ENCODE measurements around the gene KRTAP4-6. TPM values are rescaled to one million over a fixed set of nuclear protein-coding genes. Genes with fewer than 3 reads are reported as not detected.
"Not testable (repeated sequence)": the region's sequence is repeated elsewhere in the genome, so short reads cannot be mapped to it uniquely, and the experiment has no call there.

The KRTAP4-6 gene
- total RNA-seq, 8 experiments from 2014 or later, result 0.17 to 0.47 TPM; not detected in 6

DNA sequence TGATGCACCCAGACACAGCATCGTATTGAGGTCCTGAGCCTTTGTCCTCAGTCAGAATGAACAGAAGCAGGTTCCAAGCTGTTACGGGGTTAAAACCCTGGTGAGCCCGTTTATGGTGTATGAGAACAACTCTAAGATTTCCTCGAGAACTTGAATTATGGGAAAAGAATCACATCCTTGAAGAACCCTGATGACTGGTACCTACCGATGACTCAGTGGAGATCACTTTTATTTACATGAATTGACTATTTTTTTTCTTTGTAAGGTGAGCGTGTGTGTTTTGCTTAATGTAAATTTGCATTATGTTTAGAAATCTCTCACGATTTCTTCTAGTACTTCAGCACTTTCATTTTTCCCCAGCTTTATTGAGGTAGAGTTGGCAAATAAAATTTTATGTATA lies 23.5 kb upstream of the KRTAP4-6 start:
- H3K4me1 ChIP-seq (replicated peaks in 1 of 2), result no peaks in the 10 kb centered on the region
- H3K4me3 ChIP-seq, result no peak overlapping the region
- 46 to 100% (median 69%) methylated on average over 1 to 7 of the region's 7 CpGs; no CpG with 5 or more reads in 1 of the 10 experiments for WGBS, 10 experiments
- H3K27ac ChIP-seq, result no peak overlapping the region
- in situ Hi-C loops (cut with MboI; ENCODE audit: low pct_unique_long_range_greater_than_20kb in 2 of 9, low sequenced_read_pairs in 9 of 9, unreplicated experiment in 9 of 9), result no loop called here
- no peak for ATAC-seq (replicated peaks in 6 of 8)

DNA sequence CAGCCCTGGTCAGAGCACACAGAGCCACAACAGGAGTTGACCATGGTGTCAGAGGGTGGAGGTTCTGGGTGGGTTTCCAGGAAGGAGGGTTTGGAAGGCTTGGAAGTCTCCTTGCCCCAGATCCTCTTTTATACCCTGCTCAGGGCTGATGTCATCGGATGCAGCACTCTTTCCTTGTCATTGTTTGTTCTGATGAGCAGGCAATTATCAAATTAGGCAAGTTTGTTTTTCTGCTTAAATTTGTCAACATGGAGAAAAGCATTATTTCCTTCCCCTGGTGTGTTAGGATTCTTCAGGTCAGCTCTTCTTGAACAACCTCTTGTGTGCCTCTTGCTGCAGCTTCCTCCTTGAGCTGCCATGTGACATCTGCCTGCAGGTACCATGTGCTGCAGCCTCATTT lies 20.3 kb upstream of the KRTAP4-6 start, which contains the start of gene KRTAP4-4:
KRTAP4-4 (minus strand) TSS at position 101 of the 400 bp plus-strand sequence; CDS start at position 44, 57 bp downstream.
- ATAC-seq (replicated peaks in 6 of 8), result no peak
- in situ Hi-C loops (cut with MboI; ENCODE audit: low pct_unique_long_range_greater_than_20kb in 2 of 9, low sequenced_read_pairs in 9 of 9, unreplicated experiment in 9 of 9), result no loop called here

DNA sequence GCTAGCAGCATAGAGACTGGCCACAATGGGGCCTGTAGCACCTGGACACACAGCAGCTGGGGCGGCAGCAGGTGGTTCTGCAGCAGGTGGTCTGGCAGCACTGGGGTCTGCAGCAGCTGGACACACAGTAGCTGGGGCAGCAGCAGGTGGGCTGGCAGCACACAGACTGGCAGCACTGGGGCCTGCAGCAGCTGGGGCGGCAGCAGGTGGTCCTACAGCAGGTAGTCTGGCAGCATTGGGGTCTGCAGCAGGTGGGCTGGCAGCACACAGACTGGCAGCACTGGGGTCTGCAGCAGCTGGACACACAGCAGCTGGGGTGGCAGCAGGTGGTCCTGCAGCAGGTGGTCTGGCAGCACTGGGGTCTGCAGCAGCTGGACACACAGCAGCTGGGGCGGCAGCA lies 19.8 kb upstream of the KRTAP4-6 start:
- H3K4me3 ChIP-seq; H3K4me1 ChIP-seq (replicated peaks in 1 of 2); ATAC-seq (replicated peaks in 6 of 8); H3K27ac ChIP-seq; in situ Hi-C loops (cut with MboI; ENCODE audit: low pct_unique_long_range_greater_than_20kb in 2 of 9, low sequenced_read_pairs in 9 of 9, unreplicated experiment in 9 of 9): not testable (repeated sequence)
- WGBS, 10 experiments, result 100% methylated on average over 2 of the region's 3 CpGs; no CpG with 5 or more reads in 9 of the 10 experiments

More for the DNA sequence above, 20.3 kb upstream of the KRTAP4-6 start, which contains the start of gene KRTAP4-4:
- Histone ChIP-seq H3K27ac (no peak within 1 kb of the TSS), H3K4me3 (no peak within 1 kb of the TSS), H3K4me1 (replicated peaks in 1 of 2) (no peaks in the 10 kb centered on the region)
- WGBS, 10 experiments, result 50 to 100% methylated on average over 1 of the region's 1 CpG; no CpG with 5 or more reads in 8 of the 10 experiments

DNA sequence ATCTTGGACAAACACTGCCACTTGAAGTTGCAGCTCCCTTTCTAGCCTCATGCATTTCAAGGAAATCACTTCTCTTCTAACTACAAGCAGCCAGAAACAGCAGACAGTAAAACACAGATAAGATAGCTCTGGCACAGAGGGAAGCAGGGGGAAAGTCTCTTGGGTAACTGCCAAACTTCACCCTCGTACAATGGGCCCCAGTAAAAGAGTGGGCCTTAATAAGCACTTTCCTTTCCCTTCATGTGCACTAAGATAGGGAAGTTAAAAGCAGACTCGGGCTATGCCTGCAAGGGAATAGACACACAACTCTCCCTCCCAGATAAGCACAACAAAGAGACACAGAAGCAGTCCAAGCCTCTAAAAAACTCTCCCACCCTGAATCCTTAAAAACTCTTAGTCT lies 13.5 kb upstream of the KRTAP4-6 start:
- 20 to 61% (median 39%) methylated on average over 1 to 2 of the region's 2 CpGs; no CpG with 5 or more reads in 4 of the 10 experiments for WGBS, 10 experiments
- H3K4me1 ChIP-seq (replicated peaks in 1 of 2), result no peaks in the 10 kb centered on the region
- ATAC-seq (replicated peaks in 6 of 8), result no peak
- H3K4me3 ChIP-seq, result no peak overlapping the region
- H3K27ac ChIP-seq, result no peak overlapping the region
- in situ Hi-C loops (cut with MboI; ENCODE audit: low pct_unique_long_range_greater_than_20kb in 2 of 9, low sequenced_read_pairs in 9 of 9, unreplicated experiment in 9 of 9), result no loop called here

DNA sequence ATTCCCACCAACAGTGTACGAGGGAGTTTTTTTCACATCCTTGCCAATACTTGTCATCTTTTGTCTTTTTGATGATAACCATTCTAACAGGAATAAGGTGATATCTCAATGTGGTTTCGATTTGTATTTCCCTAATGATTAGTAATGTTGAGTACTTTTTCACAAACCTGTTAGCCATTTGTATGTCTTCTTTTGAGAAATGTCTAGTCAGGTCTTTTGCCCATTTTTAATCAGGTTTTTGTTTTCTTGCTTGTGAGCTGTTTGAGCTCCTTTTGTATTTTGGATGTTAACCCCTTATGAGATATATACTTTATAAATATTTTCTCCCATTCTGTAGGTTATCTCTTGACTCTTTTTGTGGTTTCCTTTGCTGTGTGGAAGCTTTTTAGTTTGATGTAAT lies 11.2 kb upstream of the KRTAP4-6 start:
- Histone ChIP-seq H3K4me1 (replicated peaks in 1 of 2) (no peaks in the 10 kb centered on the region), H3K27ac (no peak overlapping the region), H3K4me3 (no peak overlapping the region)
- in situ Hi-C loops (cut with MboI; ENCODE audit: low pct_unique_long_range_greater_than_20kb in 2 of 9, low sequenced_read_pairs in 9 of 9, unreplicated experiment in 9 of 9), result no loop called here
- ATAC-seq (replicated peaks in 6 of 8), result no peak
- WGBS, 10 experiments, result 6 to 79% (median 40%) methylated on average over 1 to 2 of the region's 2 CpGs; no CpG with 5 or more reads in 1 of the 10 experiments

DNA sequence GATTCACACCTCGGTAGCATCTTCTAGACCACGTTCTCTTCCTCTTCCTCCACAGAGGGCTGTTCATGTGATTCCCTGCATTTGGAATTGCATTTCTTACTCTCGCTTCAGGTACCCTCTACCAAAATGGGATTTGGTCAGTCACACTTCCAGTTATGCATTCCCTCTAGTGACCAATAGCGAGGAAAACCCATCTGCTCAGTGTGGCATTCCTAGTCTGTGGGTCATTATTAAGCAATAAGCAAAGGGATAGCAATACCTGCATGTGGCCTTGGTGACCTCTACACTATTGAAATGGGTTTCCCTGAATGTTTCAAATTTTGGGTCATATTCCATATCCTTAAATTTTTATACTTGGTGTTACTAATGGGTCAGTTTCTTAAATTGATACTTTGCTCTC lies 9.7 kb upstream of the KRTAP4-6 start:
- ATAC-seq (replicated peaks in 6 of 8), result no peak
- Histone ChIP-seq H3K4me3 (no peak overlapping the region), H3K4me1 (replicated peaks in 1 of 2) (no peaks in the 10 kb centered on the region), H3K27ac (no peak overlapping the region)
- in situ Hi-C loops (cut with MboI; ENCODE audit: low pct_unique_long_range_greater_than_20kb in 2 of 9, low sequenced_read_pairs in 9 of 9, unreplicated experiment in 9 of 9), result no loop called here
- WGBS, 10 experiments, result 40 to 89% (median 83%) methylated on average over 2 to 4 of the region's 4 CpGs; no CpG with 5 or more reads in 4 of the 10 experiments

DNA sequence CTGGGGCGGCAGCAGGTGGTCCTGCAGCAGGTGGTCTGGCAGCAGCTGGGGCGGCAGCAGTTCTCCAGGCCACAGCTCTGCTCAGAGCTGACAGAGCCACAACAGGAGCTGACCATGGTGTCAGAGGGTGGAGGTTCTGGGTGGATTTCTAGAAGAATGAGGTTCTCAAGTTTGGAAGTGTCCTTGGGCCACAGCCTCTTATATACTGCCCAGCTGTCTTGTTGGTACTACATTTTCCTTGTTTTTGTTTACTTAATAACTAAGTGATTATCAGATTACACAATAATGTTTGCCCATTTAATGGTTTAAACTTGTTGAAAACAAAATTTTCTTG lies 9.3 kb upstream of the KRTAP4-6 start, which contains the start of gene KRTAP4-5:
KRTAP4-5 (minus strand) TSS at position 174 of the 334 bp plus-strand sequence; CDS start at position 116, 58 bp downstream.
- no peaks in the 10 kb centered on the region for H3K4me1 ChIP-seq (replicated peaks in 1 of 2)
- in situ Hi-C loops (cut with MboI; ENCODE audit: low pct_unique_long_range_greater_than_20kb in 2 of 9, low sequenced_read_pairs in 9 of 9, unreplicated experiment in 9 of 9), result no loop called here
- WGBS, 10 experiments, result 40 to 100% methylated on average over 1 of the region's 2 CpGs; no CpG with 5 or more reads in 8 of the 10 experiments
- H3K4me3 ChIP-seq, result no peak within 1 kb of the TSS
- no peak within 1 kb of the TSS for H3K27ac ChIP-seq
- ATAC-seq (replicated peaks in 6 of 8), result no peak

DNA sequence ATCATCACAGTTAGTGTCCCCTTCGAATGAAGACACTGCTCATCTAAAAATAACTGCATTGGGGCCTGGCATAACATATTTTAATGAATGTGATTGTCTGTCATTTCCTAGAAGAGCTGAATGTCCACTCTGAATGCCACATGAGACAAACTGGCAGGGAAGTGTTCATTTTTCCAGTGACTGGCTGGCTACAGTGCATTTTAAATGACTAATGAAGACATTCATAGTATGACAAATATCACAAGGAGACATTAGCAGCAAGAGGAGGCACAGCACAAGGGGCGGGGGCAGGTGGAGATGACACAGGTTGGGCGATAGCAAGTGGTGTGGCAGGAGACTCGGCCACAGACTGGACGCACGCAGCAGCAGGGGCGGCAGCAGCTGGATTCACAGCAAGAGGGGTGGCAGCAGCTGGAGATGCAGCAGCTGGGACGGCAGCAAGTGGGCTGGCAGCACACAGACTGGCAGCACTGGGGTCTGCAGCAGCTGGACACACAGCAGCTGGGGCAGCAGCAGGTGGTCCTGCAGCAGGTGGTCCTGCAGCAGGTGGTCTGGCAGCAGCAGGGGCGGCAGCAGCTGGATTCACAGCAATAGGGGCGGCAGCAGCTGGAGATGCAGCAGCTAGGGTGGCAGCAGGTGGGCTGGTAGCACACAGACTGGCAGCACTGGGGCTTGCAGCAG lies 8.8 kb upstream of the KRTAP4-6 start:
- peak in 2 of 8 experiments; percentile 36 to 46 for ATAC-seq (replicated peaks in 6 of 8)
- H3K4me3 ChIP-seq; H3K4me1 ChIP-seq (replicated peaks in 1 of 2); in situ Hi-C loops (cut with MboI; ENCODE audit: low pct_unique_long_range_greater_than_20kb in 2 of 9, low sequenced_read_pairs in 9 of 9, unreplicated experiment in 9 of 9); H3K27ac ChIP-seq: not testable (repeated sequence)
- WGBS, 10 experiments, result 0 to 87% (median 47%) methylated on average over 1 to 5 of the region's 10 CpGs; no CpG with 5 or more reads in 4 of the 10 experiments

DNA sequence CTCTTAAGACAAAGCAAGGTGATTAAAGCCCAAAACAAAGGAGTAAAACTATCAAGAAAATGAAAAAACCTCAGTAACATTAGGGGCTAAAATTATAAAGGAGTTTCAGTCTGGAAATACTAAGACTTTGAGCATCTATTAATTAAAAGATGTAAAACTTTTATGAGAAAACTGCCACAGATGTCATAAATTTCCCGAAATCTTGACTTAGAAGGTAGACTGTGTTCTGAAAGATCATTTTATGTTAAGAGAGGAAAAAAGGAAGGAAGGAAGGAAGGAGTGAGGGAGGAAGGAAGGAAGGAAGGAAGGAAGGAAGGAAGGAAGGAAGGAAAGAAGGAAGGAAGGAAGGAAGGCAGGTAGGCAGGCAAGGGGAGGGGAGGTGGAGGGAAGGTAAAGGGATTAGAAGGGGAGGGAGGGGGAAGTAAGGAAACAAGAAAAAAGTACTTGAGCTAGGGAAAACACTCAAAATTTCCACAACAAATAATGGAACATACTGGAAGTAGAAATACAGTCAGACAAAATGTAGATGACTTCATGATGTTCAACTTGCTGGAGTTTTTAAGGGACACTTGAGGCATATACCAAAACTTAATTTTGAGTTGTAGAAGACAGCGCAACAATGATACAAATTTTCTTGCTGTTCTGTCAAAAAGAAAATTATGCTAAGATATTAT lies 7.3 kb upstream of the KRTAP4-6 start:
- WGBS, 10 experiments, result 29 to 100% (median 98%) methylated on average over 1 to 2 of the region's 2 CpGs; no CpG with 5 or more reads in 2 of the 10 experiments
- no peaks in the 10 kb centered on the region for H3K4me1 ChIP-seq (replicated peaks in 1 of 2)
- in situ Hi-C loops (cut with MboI; ENCODE audit: low pct_unique_long_range_greater_than_20kb in 2 of 9, low sequenced_read_pairs in 9 of 9, unreplicated experiment in 9 of 9), result no loop called here
- ATAC-seq (replicated peaks in 6 of 8), result no peak
- no peak overlapping the region for H3K4me3 ChIP-seq
- no peak overlapping the region for H3K27ac ChIP-seq

DNA sequence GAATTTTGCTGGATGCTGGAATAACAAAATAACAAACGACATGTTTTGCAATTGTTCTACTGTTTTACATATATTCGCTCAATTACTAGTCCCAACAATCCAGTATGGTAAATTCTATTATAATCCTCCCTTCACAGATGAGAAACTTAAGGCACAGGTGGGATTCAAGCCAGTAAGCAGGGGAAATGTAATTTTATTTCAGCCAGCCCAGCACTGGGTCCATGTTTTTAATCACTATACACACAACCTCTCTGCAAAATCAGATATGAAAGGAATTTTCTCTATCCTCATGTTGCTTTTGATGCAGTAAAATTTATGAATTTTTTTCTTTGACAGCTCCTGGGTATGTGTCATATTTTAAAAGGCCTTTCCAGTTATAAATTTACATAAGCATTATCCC lies 4.9 kb upstream of the KRTAP4-6 start:
- Histone ChIP-seq H3K4me1 (replicated peaks in 1 of 2) (no peaks in the 10 kb centered on the region), H3K4me3 (no peak overlapping the region), H3K27ac (no peak overlapping the region)
- WGBS, 10 experiments, result 20 to 100% (median 64%) methylated on average over 1 to 2 of the region's 2 CpGs; no CpG with 5 or more reads in 2 of the 10 experiments
- in situ Hi-C loops (cut with MboI; ENCODE audit: low pct_unique_long_range_greater_than_20kb in 2 of 9, low sequenced_read_pairs in 9 of 9, unreplicated experiment in 9 of 9), result no loop called here
- ATAC-seq (replicated peaks in 6 of 8), result no peak

DNA sequence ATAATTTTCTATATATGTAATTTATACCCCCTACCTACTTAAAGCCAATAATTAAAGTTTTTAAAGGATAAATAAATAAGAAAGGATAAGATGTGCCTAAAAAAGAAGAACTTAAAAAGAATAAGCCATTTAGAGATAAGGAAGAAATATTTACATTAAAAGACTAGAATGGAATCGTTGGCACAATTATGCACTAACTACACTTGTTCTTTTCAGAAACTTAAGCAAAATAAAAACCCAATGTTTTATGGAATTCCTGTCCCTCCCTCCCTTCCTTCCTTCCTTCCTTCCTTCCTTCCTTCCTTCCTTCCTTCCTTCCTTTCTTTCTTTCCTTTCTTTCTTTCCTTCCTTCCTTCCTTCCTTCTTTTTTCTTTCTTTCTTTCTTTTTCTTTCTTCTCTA lies 4.5 kb upstream of the KRTAP4-6 start:
- Histone ChIP-seq H3K27ac (no peak overlapping the region), H3K4me1 (replicated peaks in 1 of 2) (no peaks in the 10 kb centered on the region), H3K4me3 (no peak overlapping the region)
- in situ Hi-C loops (cut with MboI; ENCODE audit: low pct_unique_long_range_greater_than_20kb in 2 of 9, low sequenced_read_pairs in 9 of 9, unreplicated experiment in 9 of 9), result no loop called here
- no peak for ATAC-seq (replicated peaks in 6 of 8)
- WGBS, 10 experiments, result 38 to 100% (median 83%) methylated on average over 1 of the region's 1 CpG

DNA sequence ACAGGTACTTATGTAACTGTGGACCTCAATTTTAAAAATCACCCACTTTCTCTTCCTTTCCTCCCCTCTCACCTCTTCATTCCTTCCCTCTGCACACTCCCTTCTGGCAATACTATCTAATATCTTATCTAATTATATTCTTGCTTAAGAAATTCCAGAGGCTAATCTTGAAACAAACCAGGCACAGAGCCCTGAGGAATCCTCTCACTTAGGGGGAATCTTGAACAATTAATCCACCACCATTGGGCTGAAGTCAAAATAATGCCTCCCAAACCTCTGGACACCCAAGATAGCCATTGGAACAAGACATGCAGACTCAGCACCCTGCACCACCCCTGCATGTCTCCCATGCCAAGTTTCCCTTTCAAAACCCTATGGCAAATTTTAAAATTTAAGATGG lies 1.0 kb upstream of the KRTAP4-6 start:
- in situ Hi-C loops (cut with MboI; ENCODE audit: low pct_unique_long_range_greater_than_20kb in 2 of 9, low sequenced_read_pairs in 9 of 9, unreplicated experiment in 9 of 9), result no loop called here
- no peak for ATAC-seq (replicated peaks in 6 of 8)
- H3K4me1 ChIP-seq (replicated peaks in 1 of 2), result no peaks in the 10 kb centered on the region
- H3K4me3 ChIP-seq, result no peak overlapping the region
- H3K27ac ChIP-seq, result no peak overlapping the region

DNA sequence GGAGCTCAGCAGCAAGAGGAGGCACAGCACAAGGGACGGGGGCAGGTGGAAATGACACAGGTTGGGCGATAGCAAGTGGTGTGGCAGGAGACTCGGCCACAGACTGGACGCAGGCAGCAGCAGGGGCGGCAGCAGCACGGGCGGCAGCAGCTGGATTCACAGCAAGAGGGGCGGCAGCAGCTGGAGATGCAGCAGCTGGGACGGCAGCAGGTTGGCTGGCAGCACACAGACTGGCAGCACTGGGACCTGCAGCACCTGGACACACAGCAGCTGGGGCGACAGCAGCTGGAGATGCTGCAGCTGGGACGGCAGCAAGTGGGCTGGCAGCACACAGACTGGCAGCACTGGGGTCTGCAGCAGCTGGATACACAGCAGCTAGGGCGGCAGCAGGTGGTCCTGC lies 479 bp downstream of the KRTAP4-6 start:
- in situ Hi-C loops (cut with MboI; ENCODE audit: low pct_unique_long_range_greater_than_20kb in 2 of 9, low sequenced_read_pairs in 9 of 9, unreplicated experiment in 9 of 9); H3K4me1 ChIP-seq (replicated peaks in 1 of 2); ATAC-seq (replicated peaks in 6 of 8); H3K4me3 ChIP-seq; H3K27ac ChIP-seq: not testable (repeated sequence)
- 80 to 100% (median 88%) methylated on average over 1 to 5 of the region's 12 CpGs; no CpG with 5 or more reads in 4 of the 10 experiments for WGBS, 10 experiments
